Measurements from ENCODE around the gene TMEM86A.

TMEM86A gene

DNA sequence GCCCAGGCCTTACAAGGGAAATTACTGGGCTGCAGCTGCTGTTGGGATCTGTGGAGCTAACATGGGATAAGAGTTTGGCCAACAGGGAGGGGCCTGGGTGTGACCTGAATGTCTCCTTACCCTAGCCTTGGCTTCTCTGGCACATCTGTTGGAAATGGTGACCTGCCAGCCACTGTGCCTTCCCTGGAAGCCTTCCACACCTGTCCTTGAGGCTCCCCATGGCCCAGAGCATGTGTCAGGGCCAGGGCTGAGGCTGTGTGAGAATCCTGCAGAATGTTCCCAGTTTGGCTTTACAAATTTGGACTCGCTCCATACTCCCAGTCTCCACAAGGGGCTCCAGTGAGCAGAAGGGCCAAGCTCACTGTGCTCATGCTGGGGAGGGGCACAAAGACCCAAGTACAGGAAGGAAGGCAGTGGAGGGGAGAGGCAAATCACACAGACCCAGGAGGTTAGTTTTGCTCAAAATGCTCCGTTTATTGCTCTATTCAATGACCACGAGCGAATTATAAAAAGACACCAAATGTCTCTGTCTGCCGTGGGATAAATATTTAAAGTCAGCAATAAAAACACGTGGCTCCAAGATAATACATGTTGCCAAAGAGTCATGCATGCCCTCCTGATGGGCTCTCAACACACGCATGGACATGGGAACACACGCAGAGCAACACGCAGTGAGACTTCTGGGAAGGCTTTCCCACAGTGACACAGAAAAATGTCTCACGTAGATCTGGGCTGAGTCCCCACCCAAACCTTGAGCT is 29.1 kb downstream of the TMEM86A start:
- DNase-seq: no peak

DNA sequence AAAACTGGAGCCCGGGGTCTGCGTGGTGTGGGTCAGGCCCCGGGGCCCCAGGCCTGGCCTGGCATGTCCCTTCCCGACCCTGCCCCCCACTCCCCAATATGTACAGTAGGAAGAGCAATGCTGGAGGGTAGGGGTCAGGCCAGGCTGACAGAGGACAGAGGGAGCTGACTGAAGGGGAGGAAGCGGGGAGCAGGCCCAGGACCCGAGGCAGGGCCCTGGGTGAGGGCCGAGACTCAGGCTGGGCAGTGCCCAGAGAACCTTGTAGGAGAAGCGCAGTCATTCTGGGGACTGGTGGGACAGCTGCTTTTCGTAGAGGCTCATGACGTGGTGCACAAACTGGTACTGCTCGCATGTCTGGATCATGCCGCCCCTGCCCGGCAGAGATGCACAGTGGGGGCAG is 30.1 kb downstream of the TMEM86A start:
- DNase-seq: no peak

DNA sequence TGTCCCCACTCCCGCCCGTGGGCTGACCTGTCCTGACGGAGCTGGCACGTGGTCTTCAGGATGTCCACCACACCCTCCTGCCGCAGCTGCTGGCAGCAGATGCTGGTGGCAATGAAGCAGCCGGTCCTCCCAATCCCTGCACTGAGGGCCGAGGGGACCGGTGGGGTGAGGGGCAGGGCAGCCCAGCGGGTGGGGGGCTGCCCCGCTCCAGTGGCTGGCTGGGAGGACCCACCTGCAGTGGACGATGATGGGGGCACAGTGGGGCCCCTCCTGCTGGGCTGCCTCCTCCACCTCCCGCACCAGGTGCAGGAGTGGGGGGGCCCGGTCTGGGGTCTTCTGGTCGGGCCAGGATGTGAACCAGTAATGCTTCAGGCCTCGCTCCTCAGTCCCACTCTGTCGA is 30.8 kb downstream of the TMEM86A start:
- no peak for DNase-seq

DNA sequence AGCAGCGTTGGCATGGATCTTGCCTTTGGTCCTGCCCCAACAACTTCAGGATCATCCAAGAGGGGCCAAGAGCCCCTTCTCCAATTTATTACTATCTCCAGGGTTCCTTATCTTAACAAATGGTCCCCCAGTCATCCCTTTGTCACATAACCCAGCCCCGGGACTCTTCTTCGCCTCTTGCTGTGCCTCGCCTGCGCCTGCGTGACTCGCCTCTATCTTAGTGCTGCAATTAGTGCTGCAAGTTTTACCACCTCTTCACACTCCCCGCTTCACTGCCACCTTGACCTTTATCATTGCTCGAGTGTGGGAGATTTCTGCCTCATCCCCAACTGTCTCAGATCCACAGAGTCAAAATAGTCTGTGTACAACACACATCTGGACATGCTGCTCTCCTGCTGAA is 31.4 kb downstream of the TMEM86A start:
- DNase-seq: no peak

DNA sequence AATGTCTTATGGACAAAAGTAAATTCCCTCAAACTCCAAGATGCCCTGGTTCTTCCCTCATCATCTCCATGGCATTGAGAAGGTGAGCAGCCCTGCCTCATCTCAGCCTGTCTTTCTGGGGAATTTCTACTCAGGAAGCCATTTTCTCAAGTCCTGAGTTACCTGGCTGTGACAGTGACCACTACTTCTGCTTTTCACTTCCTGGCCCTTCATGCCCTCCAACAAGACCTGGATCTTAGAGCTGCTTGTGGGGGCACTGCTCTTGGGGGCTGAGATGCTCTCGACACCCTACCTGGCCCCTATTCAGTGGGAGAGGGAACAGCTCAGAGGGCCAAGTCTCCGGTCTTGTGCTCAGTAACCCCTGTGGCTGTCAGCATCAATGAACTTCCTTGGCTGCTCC is 32.9 kb downstream of the TMEM86A start:
- DNase-seq: no peak

DNA sequence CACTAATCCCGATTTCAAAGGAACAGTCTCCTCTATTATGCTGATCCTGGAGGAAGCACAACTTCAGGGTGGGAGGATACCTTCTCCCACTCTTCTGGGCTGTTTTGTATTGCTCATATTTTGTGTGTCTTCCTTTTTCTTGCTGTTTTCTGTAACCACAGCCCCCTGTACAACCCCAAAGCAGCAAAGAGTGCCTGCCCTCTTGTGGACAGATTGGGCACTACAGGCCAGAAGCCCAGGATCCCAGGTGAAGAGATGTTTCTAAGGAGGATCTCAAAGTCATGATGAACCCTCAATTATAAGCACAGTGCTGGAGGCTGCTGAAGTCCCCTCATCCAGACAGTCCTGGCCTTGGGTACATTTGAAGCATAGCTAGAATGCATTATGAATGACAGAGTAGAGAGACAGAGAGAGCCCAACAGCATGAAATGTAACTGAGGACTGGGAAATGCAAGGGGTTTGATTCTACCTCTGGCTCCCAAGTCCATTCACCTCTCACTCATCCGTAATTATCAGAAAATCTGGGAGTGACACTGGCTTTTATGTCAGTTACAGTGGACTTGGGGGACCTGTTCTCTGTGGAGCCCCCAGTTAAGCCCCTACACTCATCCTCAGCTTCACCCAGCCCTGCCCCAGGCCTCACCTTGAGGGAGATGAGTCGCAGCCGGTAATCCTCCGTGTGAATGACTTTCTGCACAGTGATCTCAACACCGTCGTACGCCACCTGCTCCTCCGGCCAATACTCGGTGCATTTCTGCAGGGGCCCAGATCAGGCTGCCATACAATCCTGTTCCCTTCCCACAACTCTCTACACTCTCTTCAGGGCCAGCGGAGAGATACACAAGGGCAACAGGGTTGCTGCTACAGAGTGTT is 33.6 kb downstream of the TMEM86A start:
- peak; percentile 29 for DNase-seq

DNA sequence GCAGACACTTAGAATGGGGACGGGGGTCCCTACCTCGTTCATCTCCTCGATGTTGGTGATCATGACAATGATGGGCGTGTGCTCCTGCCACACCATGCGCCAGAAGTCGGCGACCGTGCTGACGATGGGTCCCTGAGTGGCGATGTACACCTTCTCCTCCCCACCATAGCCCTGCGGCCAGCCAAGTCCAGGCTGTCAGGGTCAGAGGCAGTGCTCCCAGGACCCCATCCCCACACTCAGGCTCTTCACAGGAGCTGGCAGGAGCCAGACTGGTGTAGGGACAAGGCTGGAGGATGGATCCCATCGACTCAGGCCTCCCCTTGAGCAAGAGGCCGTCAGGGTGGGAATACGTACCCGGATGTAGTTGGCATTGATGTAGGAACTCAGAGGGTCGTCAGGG is 34.6 kb downstream of the TMEM86A start:
- DNase-seq: no peak

DNA sequence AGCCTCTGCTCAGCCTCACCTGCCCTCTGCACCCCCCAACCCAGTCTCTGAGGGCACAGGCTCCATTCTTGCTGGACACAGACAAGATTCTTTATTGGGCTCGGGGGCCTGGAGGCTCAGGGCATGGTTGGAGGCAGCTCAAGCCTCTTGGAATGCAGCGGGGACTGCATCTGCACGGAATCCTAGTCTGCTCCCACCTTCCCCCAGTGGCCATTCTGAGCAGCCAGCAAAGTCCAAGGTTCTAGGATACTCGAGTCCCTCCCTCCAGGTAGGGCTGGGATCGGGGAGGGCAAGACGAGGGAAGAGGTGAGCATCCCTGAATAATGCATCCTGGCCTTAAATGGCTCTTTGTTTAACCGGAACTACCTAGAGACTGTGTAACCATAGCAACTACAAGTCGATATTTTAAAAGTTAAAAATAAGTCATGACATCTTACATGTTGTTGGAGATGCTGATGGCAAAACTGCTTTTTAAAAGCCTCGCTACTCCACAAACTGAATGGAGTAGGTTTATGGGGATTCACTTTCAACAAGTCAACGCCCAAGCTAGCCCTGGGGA is 38.1 kb downstream of the TMEM86A start:
- no peak for DNase-seq

DNA sequence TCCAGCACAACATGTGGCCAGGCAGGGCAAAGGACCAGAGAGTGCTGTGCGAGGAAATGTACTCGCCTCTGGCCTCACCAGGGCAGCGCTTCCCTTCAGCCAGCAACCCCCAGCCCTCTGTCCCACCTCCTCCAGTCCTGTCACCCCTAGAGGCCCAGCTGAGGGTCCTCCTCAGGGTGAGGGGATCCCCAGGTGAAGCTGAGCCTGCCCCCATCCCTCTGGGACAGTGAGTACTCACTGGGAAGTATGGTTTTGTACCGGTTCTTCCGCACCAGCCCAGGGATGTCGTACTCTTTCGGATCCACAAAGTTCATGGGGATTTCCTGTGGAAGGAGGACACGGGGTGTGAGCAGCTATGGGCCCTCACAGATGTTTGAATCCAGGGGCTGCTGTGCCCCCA is 39.1 kb downstream of the TMEM86A start:
- no peak for DNase-seq

DNA sequence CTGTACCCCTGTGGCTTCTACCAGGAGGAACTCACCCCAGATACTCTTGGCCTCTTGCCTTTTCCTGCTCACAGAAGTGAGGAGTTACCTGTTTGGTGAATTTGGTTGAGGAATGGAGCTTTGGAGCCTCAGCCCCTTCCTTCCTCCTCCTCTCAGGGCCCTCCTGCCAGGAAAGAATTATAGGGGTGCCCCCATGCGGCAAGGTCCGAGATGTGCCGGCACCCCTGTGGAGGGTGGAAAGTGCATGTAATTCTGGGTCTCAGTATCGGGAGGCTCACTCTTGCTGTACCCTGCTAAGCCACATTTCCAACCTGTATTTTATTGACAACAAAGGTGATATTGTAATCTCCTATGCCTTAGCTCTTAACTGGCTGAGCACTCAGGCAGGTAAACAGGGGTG is 41.1 kb downstream of the TMEM86A start:
- DNase-seq: no peak

DNA sequence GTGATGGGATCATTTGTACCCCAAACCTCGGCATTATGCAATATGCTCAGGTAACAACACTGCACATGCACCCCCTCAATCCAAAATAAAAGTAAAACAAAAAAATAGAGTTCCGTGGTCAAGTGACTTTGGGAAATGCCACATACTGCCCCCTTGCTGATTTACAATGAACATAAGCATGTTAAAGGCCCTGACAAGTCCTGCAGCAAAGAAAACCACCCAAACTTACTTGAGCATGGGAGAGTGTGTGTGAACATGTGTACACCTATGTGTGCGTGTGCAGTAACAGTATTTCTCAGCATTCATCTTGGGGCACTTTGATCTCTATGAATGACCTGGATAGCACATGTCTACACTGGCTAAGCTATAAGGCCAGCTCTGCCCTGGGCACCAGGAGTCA is 43.2 kb downstream of the TMEM86A start:
- no peak for DNase-seq

DNA sequence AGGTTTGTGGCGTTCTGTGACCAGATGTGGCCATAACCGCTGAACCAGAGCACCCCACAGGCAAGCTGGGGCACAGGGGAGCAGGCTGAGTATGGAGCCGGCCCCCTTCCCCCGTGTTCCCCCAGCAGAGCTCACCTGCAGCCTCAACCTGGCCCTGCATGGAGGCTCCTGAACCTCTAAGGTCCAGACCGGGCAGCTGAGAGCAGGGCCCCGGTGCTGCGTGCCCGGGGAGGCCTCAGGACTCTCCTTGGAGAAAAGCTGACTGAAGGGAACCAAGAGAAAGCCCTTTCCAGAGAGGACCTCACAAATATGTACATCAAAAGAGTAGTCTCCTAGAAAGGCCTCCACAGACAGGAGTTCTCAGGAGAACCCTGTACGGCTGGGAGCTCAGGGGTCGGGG is 44.8 kb downstream of the TMEM86A start:
- no peak for DNase-seq

DNA sequence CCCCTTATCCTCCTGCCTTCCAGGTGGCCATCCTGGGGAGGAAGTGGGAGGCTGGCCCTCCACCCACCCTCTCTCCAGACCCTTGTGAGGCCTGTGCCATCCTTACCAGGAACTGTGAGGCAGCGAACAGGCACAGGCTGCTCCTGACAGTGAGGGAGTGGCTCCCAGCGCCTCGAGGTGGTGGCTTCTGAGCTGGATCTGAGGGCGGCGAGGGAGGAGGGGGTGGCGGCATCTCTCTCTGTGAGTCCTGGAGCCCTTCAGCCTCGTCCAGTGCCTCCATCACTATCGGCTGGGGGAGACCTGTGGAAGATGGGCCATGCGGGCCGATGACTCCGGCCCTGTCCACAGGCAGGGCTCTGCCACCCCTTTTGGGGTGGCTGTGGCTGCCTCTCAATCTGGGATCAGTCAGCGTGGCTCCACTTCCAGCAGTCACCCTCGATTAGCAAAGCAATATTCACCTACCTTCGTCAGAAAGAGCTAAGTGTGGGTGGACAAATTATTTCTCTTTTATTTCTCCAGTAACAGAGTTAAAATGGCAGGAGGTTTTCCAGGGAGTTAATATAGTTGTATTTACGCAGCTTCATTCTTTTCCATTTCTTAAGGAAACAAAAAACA is 45.4 kb downstream of the TMEM86A start:
- no peak for DNase-seq

DNA sequence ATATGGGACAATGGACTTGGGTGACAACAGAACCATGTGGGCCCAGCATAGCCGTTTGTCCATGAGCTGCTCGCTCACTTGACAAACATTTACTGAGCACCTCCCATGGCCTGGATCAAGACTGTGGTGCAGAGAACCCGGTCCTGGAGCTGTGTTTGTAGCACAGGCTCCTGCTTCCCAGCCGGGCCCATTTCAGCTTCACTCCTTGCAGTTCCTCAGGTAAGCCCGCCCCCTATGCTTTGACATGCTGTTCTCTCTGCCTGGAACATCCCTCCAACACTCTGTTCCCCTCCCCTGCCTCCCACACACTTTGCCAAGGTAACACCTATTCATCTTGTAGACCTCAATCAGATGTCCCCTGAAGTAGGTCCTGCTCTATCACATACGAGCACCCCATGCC is 46.7 kb downstream of the TMEM86A start:
- DNase-seq: no peak

DNA sequence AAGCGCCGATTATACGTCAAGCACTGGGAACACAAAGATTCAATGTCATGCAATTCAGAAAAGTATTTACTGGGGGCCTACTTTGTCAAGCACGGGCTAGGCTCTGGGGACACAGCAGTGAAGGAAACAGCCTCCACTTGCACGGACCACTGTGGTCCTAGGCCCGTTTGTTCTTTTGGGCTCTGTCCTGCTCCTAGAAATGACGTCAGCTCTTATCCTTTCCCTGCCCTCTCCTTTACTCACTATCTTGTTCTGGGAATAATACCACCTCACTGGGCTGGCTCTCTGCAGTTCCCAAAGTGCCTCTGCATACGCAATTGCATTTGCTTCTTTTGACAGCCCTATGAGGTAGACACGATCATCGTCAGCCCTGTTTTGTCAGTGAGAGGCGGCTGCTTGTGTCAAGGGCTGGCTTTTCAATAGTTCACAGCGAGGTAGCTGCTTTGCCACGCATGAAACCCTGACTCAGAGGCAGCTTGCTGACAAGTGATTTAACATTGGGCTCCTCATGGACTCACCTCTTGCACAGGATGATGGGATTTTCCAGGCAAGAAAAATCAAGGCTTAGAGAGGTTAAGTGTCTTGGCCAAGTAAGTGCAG is 50.3 kb downstream of the TMEM86A start:
- no peak for DNase-seq

DNA sequence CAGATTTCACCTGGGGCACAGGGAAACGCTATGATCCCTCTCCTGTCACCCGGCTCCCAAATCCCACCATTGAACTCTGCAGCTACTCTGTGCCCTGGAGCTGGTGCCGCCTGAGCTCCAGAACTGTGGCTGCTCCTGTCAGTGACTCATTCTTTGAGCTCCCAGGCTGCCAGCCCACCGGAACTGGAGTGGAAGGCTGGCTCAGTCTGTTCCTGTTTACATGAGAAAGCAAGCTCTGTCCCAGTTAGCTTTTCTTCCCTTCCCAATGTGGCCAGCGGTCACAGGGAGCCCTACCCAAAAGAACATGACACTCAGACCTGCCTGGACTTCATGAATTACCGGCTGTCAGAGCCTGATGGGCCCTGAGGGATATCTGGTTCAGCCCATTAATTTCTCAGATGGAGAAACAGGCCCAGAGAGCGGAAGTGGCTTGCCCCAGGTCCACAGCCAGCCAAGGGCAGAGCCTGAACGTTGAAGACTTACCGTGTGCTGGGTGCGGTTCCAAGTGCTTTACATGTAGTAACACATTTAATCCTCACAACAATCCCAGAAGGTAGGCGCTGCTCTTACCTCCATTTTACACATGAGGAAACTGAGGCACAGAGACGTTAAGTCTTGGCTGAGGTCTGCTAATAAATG is 51.2 kb downstream of the TMEM86A start:
- no peak for DNase-seq

DNA sequence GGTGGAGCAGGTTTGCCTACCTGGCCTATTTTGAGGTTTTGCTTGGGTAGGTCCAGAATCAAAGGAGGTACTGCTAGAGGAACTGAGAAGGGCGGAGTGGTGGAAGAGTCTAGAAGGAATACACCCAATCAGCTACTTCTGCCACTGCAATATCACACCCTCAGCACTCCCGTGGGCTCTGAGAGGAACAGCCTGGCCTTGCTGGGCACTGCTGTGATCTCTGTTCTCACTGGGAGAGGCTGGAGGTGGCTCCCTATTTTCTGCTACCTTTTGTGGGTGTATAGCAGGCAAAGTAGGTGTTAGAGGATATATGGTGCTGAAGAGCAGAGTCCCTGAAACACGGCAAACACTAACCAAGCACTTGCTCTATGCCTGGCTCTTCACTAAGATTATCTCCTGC is 52.4 kb downstream of the TMEM86A start:
- no peak for DNase-seq

DNA sequence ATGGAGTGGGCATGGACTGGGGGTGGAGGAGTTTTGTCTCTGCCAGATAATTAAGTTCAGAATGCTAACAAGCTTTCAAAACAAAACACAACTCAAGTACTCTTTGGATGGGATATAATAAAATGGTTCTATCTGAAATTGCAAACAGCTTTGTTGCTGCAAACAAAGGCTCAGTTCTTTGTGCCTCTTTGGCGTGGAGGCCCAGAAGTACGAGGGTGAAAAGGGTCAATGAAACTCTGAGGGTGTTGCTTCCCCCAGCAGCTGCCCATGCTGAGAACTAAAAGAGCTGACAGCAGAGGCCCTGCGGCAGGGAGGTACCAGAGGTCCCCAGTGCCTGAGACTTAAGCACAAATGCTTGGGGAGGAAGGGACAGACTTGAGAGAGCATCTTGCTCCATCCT is 53.9 kb downstream of the TMEM86A start:
- DNase-seq: peak; percentile 10

DNA sequence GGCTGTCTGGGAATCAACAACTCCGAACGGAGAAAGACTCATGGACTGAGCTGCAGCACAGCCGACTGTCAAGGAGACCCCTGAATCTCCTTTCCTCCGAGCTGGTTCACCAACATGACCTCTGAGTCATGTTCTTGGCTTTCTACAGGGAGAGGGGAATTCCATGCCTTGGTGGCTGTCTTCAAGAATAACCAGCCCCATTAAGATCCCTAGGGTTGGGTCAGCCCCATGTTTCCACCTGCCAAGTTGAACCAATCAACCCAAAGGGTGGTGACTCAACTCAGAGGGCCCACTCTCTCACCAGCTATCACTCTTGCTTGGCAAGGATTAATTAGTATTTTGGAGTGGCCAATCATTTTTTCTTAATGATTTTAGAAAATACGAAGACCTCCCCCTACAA is 55.7 kb downstream of the TMEM86A start:
- no peak for DNase-seq
